Transverse colon (tissue), 3 donors: ENCODE data around the gene GPR68.

Source experiments
- EP300 ChIP-seq: sonication (generic); formaldehyde crosslinking; IDR thresholded peaks from one replicate; pipeline ENCODE4 v1.6.1; 2017; ENCODE audit warnings: antibody characterized with exemption, low read depth
- POLR2A ChIP-seq: fragments of 450-650 bp; IDR thresholded peaks from one replicate; pipeline ENCODE4 v1.6.1; 2016; ENCODE audit warnings: antibody characterized with exemption, mild to moderate bottlenecking, moderate library complexity
- TF ChIP-seq, protein P1 (sequence below), 5 experiments: fragments of 200-600 bp in 3 of 5; fragments of 450-650 bp in 2 of 5; sonication (generic) in 3 of 5; IDR thresholded peaks; 1 replicate in 2 of 5; 2 replicates in 3 of 5; pipeline ENCODE4 v1.5.1; 2016 to 2017; ENCODE audit warnings: antibody characterized with exemption in 5 of 5, inconsistent platforms in 3 of 5, mild to moderate bottlenecking in 2 of 5, moderate library complexity in 1 of 5

DNA sequence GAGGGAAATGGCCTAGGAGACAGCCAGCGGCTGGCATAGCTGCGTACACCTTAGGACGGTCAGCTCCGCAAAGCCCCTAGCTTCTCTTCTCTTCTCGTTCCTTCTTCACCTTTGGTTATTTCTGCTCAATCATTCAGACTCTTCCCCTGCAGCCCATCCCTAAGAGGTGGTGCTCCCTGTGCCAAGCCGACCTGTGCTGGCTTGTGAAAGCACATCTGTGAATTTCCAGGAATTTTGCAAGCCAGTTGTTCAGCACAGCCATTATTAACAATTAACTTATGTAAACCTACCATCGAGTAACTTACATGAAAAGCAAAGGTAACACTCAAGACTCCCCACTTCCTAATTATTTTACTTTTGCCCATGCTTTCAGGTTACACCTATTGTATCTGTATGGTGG lies 20.9 kb upstream of the GPR68 start:
- TF ChIP-seq, protein P1, sequence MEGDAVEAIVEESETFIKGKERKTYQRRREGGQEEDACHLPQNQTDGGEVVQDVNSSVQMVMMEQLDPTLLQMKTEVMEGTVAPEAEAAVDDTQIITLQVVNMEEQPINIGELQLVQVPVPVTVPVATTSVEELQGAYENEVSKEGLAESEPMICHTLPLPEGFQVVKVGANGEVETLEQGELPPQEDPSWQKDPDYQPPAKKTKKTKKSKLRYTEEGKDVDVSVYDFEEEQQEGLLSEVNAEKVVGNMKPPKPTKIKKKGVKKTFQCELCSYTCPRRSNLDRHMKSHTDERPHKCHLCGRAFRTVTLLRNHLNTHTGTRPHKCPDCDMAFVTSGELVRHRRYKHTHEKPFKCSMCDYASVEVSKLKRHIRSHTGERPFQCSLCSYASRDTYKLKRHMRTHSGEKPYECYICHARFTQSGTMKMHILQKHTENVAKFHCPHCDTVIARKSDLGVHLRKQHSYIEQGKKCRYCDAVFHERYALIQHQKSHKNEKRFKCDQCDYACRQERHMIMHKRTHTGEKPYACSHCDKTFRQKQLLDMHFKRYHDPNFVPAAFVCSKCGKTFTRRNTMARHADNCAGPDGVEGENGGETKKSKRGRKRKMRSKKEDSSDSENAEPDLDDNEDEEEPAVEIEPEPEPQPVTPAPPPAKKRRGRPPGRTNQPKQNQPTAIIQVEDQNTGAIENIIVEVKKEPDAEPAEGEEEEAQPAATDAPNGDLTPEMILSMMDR (IDR thresholded peaks at IDR 0.05), result no peak
- TF ChIP-seq POLR2A, result no peak
- TF ChIP-seq EP300, result no peak
